IMR-90 (cell line): ENCODE data around the gene SECISBP2. TPM values are rescaled to one million over a fixed set of nuclear protein-coding genes. Genes with fewer than 3 reads are reported as not detected.

Experiments used
- ATAC-seq: fragments of 200-7000 bp; cut with Tn5 transposase; 2 replicates; pipeline ENCODE4 v1.9.1; 2020; ENCODE audit warnings: low read depth, mild to moderate bottlenecking, moderate library complexity
- BruUV-seq: library from RNA; stranded (reverse); fragments of 400-500 nt; replicated peaks from 2 replicates; lab custom pipeline; 2021; lab: Mats Ljungman, UMichigan
- CTCF ChIA-PET: fragments of 300-600 bp; formaldehyde crosslinking; extraction: SDS; loops from one replicate; lab custom pipeline; 2021; ENCODE audit warnings: antibody characterized with exemption; lab: Yijun Ruan, JAX
- POLR2A ChIA-PET: fragments of 300-600 bp; sonication (Branson Sonifier 250); formaldehyde crosslinking; loops from one replicate; lab custom pipeline; 2022; ENCODE audit warnings: antibody characterized with exemption; ENCODE audit not compliant: unreplicated experiment; lab: Charles Lee
- DNase-seq: peaks from one replicate; pipeline ENCODE4 v3.0.0; 2013
- H2AFZ ChIP-seq: replicated peaks from 2 replicates; pipeline ENCODE3; 2013; ENCODE audit warnings: low read length, mild to moderate bottlenecking; ENCODE audit not compliant: poor library complexity
- H2AK5ac ChIP-seq: 2 replicates; pipeline ENCODE4 v1.6.1; 2013; ENCODE audit warnings: low read depth, low read length, inconsistent platforms
- H2AK9ac ChIP-seq: replicated peaks from 2 replicates; pipeline ENCODE3; 2013; ENCODE audit warnings: mild to moderate bottlenecking, low read depth, low read length, moderate library complexity; ENCODE audit not compliant: poor library complexity
- H2BK120ac ChIP-seq: 2 replicates; pipeline ENCODE4 v1.6.1; 2013; ENCODE audit warnings: low read depth, low read length, inconsistent platforms
- H2BK15ac ChIP-seq: 3 replicates; pipeline ENCODE4 v1.6.1; 2013; ENCODE audit warnings: low read depth, low read length, inconsistent platforms
- H2BK20ac ChIP-seq: 2 replicates; pipeline ENCODE4 v1.6.1; 2013; ENCODE audit warnings: low read depth, mild to moderate bottlenecking, inconsistent platforms, low read length, moderate library complexity
- H2BK5ac ChIP-seq: 2 replicates; pipeline ENCODE4 v1.6.1; 2013; ENCODE audit warnings: mild to moderate bottlenecking, low read depth, low read length, inconsistent platforms; ENCODE audit not compliant: poor library complexity, severe bottlenecking
- H3K14ac ChIP-seq: replicated peaks from 2 replicates; pipeline ENCODE4 v1.6.1; 2013; ENCODE audit warnings: low read depth, low read length, inconsistent platforms
- H3K18ac ChIP-seq: 2 replicates; pipeline ENCODE4 v1.6.1; 2013; ENCODE audit warnings: low read depth, low read length, control low read depth
- H3K23ac ChIP-seq: 2 replicates; pipeline ENCODE4 v1.6.1; 2013; ENCODE audit warnings: low read depth, low read length, inconsistent platforms
- H3K27ac ChIP-seq: 2 replicates; pipeline ENCODE4 v1.5.1; 2013; ENCODE audit warnings: mild to moderate bottlenecking, control low read depth, low read length; ENCODE audit not compliant: insufficient read depth
- H3K27me3 ChIP-seq: 2 replicates; pipeline ENCODE4 v1.6.1; 2013; ENCODE audit warnings: low read length; ENCODE audit not compliant: control insufficient read depth, insufficient read depth
- H3K36me3 ChIP-seq: 2 replicates; pipeline ENCODE4 v1.6.1; 2013; ENCODE audit warnings: low read length, mixed read lengths; ENCODE audit not compliant: control insufficient read depth, insufficient read depth
- H3K4ac ChIP-seq: 2 replicates; pipeline ENCODE4 v1.6.1; 2013; ENCODE audit warnings: low read depth, low read length, inconsistent platforms
- H3K4me1 ChIP-seq: 2 replicates; pipeline ENCODE4 v1.6.1; 2013; ENCODE audit warnings: low read length, mixed read lengths; ENCODE audit not compliant: control insufficient read depth, insufficient read depth
- H3K4me2 ChIP-seq: 2 replicates; pipeline ENCODE4 v1.6.1; 2013; ENCODE audit warnings: low read depth, mild to moderate bottlenecking, control low read depth, low read length, moderate library complexity
- H3K4me3 ChIP-seq: 2 replicates; pipeline ENCODE4 v1.5.1; 2013; ENCODE audit warnings: low read depth, mild to moderate bottlenecking, control low read depth, low read length, moderate library complexity; ENCODE audit not compliant: insufficient read depth
- H3K56ac ChIP-seq: 2 replicates; pipeline ENCODE4 v1.6.1; 2013; ENCODE audit warnings: low read length, inconsistent platforms; ENCODE audit not compliant: insufficient read depth; ENCODE audit errors: extremely low read depth
- H3K79me1 ChIP-seq, 2 experiments: 2 replicates each; pipeline ENCODE4 v1.6.1; 2013; ENCODE audit warnings: low read length in 2 of 2, inconsistent platforms in 1 of 2, low read depth in 1 of 2
- H3K9ac ChIP-seq: 2 replicates; pipeline ENCODE4 v1.6.1; 2013; ENCODE audit warnings: low read depth, low read length, control low read depth
- H3K9me1 ChIP-seq: 2 replicates; pipeline ENCODE4 v1.6.1; 2013; ENCODE audit warnings: low read length, inconsistent platforms; ENCODE audit not compliant: insufficient read depth
- H3K9me3 ChIP-seq: 2 replicates; pipeline ENCODE4 v1.6.1; 2013; ENCODE audit warnings: low read length; ENCODE audit not compliant: control insufficient read depth, insufficient read depth
- H4K20me1 ChIP-seq: 2 replicates; pipeline ENCODE4 v1.6.1; 2013; ENCODE audit warnings: low read length, inconsistent platforms; ENCODE audit not compliant: insufficient read depth
- H4K5ac ChIP-seq: 2 replicates; pipeline ENCODE4 v1.6.1; 2013; ENCODE audit warnings: mild to moderate bottlenecking, low read depth, low read length, control low read depth
- H4K8ac ChIP-seq, 2 experiments: 2 replicates each; pipeline ENCODE4 v1.6.1; 2013; ENCODE audit warnings: low read depth in 2 of 2, low read length in 2 of 2, control low read depth in 1 of 2, inconsistent platforms in 1 of 2
- H4K91ac ChIP-seq: 2 replicates; pipeline ENCODE4 v1.6.1; 2013; ENCODE audit warnings: low read depth, low read length, inconsistent platforms; ENCODE audit not compliant: insufficient read depth
- BHLHE40 ChIP-seq: fragments of 150-350 bp; IDR thresholded peaks from 2 replicates; pipeline ENCODE4 v1.6.1; 2016; ENCODE audit warnings: mild to moderate bottlenecking, low read depth, low read length
- CEBPB ChIP-seq: IDR thresholded peaks from 2 replicates; pipeline ENCODE4 v1.6.1; 2012; ENCODE audit warnings: low read depth, low read length, improper control_type of control experiment
- CHD1 ChIP-seq: IDR thresholded peaks from 2 replicates; pipeline ENCODE4 v1.6.1; 2012; ENCODE audit warnings: low read depth, low read length, improper control_type of control experiment
- FOS ChIP-seq: fragments of 150-350 bp; IDR thresholded peaks from 2 replicates; pipeline ENCODE4 v1.6.1; 2016; ENCODE audit warnings: low read depth, low read length
- MAFK ChIP-seq: IDR thresholded peaks from 2 replicates; pipeline ENCODE4 v1.6.1; 2012; ENCODE audit warnings: low read depth, low read length, improper control_type of control experiment
- MAZ ChIP-seq: IDR thresholded peaks from 2 replicates; pipeline ENCODE4 v1.6.1; 2012; ENCODE audit warnings: low read depth, mild to moderate bottlenecking, low read length, improper control_type of control experiment, moderate library complexity, borderline replicate concordance
- MXI1 ChIP-seq: IDR thresholded peaks from 2 replicates; pipeline ENCODE4 v1.6.1; 2012; ENCODE audit warnings: low read depth, mild to moderate bottlenecking, low read length, moderate library complexity, borderline replicate concordance
- NFE2L2 ChIP-seq: fragments of 150-350 bp; IDR thresholded peaks from 2 replicates; pipeline ENCODE4 v1.6.1; 2016; ENCODE audit warnings: low read depth, mild to moderate bottlenecking, low read length
- POLR2A ChIP-seq: IDR thresholded peaks from 2 replicates; pipeline ENCODE4 v1.6.1; 2012; ENCODE audit warnings: mild to moderate bottlenecking, low read depth, low read length
- RAD21 ChIP-seq: IDR thresholded peaks from 2 replicates; pipeline ENCODE4 v1.6.1; 2012; ENCODE audit warnings: low read length, improper control_type of control experiment
- RCOR1 ChIP-seq: IDR thresholded peaks from 2 replicates; pipeline ENCODE4 v1.6.1; 2012; ENCODE audit warnings: mild to moderate bottlenecking, low read length, improper control_type of control experiment; ENCODE audit not compliant: insufficient replicate concordance
- RFX5 ChIP-seq: IDR thresholded peaks from 2 replicates; pipeline ENCODE4 v1.8.0; 2012; ENCODE audit warnings: low read depth, mild to moderate bottlenecking, low read length, moderate library complexity
- SMC3 ChIP-seq: fragments of 150-350 bp; IDR thresholded peaks from 2 replicates; pipeline ENCODE4 v1.6.1; 2016; ENCODE audit warnings: low read depth, mild to moderate bottlenecking, antibody characterized with exemption, low read length, moderate library complexity
- WGBS, 2 experiments: methylation state at CpG; one replicate each; pipeline versions ENCODE4 v1.1.5 to v1.1.7; 2013; ENCODE audit warnings: missing lambda C conversion rate in 2 of 2; ENCODE audit not compliant: insufficient read length in 1 of 2; ENCODE audit errors: extremely low coverage in 2 of 2; 5-methylcytosine and 5-hydroxymethylcytosine counted together
- dilution Hi-C: fragments of 300-500 bp; cut with HindIII; formaldehyde crosslinking; loops from one replicate; pipeline ENCODE4 v1.14.3; 2018; ENCODE audit warnings: low sequenced_read_pairs; ENCODE audit not compliant: unreplicated experiment
- in situ Hi-C: fragments of 300-500 bp; cut with MboI; formaldehyde crosslinking; loops from 3 replicates; pipeline ENCODE4 v1.14.3; 2019; ENCODE audit warnings: low sequenced_read_pairs, inconsistent platforms, mixed read lengths
- intact Hi-C: fragments of 100-400 bp; cut with micrococcal nuclease; formaldehyde crosslinking; loops from 2 replicates; pipeline ENCODE4 v1.10.0; 2022
- polyA plus RNA-seq, 3 experiments: library from polyadenylated mRNA; depleted of rRNA; stranded (reverse); fragments of >200 nt; gene quantifications; 2 replicates each; pipeline ENCODE4 v1.2.3, GENCODE V29; 2012; ENCODE audit warnings: low replicate concordance in 1 of 3
- total RNA-seq: library from RNA; depleted of rRNA; stranded (reverse); fragments of >200 nt; gene quantifications from 2 replicates; pipeline ENCODE4 v1.2.3, GENCODE V29; 2012
- TF ChIP-seq, protein P1 (sequence below): fragments of 150-350 bp; IDR thresholded peaks from 2 replicates; pipeline ENCODE4 v1.6.1; 2016; ENCODE audit warnings: low read depth, mild to moderate bottlenecking, low read length, moderate library complexity, borderline replicate concordance
- TF ChIP-seq, protein P2 (sequence below): conservative IDR thresholded peaks from 2 replicates; pipeline ENCODE4 v1.5.1; 2012; ENCODE audit warnings: mild to moderate bottlenecking, low read depth, low read length, improper control_type of control experiment
- TF ChIP-seq, protein P3 (sequence below): fragments of 150-350 bp; IDR thresholded peaks from 2 replicates; pipeline ENCODE4 v1.6.1; 2017; ENCODE audit warnings: mild to moderate bottlenecking, antibody characterized with exemption, low read length, low read depth

The SECISBP2 gene
- total and polyA plus RNA-seq, 2 of the 4 experiments (the other 2 are of a cell fraction): 16.4 to 18.8 TPM

DNA sequence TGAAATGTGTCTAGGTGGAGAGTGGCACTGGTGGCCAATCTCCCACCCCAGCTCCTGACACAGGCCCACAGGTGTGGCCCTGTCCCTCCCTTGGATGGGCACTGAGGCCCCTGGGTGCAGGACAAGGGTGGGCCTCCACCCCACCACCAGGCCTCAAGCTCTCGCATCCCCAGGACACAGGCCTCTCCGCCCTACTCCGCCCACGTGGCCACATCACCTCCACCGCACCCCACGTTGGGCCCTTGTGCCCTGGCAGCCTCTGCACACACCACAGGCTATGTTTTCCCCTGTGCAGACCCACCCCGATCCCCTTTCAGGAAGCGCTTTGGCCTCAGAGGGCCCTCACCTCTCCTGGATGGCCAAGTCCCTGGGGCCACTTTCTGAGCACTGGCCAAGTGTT is 54.7 kb downstream of the SECISBP2 start:
- H2AK9ac ChIP-seq: peak overlapping the region; percentile 14
- no peak overlapping the region for H2BK20ac ChIP-seq
- H3K23ac ChIP-seq: no peak overlapping the region
- no peaks in the 10 kb centered on the region for H4K20me1 ChIP-seq
- no peak overlapping the region for H4K8ac ChIP-seq
- no peak overlapping the region for H3K4ac ChIP-seq
- no peak overlapping the region for H3K56ac ChIP-seq
- H4K91ac ChIP-seq: no peak overlapping the region
- H2BK15ac ChIP-seq: no peak overlapping the region
- H3K4me2 ChIP-seq: no peak overlapping the region
- 100% methylated on average over 4 of the region's 8 CpGs; no CpG with 5 or more reads in 1 of the 2 experiments for WGBS, 2 experiments
- TF ChIP-seq CEBPB (no peak), MAZ (no peak), POLR2A (no peak), RFX5 (no peak), MXI1 (no peak), FOS (no peak), BHLHE40 (no peak), RCOR1 (no peak), MAFK (no peak), NFE2L2 (no peak), SMC3 (no peak), CHD1 (no peak), RAD21 (no peak)
- TF ChIP-seq, protein P1, sequence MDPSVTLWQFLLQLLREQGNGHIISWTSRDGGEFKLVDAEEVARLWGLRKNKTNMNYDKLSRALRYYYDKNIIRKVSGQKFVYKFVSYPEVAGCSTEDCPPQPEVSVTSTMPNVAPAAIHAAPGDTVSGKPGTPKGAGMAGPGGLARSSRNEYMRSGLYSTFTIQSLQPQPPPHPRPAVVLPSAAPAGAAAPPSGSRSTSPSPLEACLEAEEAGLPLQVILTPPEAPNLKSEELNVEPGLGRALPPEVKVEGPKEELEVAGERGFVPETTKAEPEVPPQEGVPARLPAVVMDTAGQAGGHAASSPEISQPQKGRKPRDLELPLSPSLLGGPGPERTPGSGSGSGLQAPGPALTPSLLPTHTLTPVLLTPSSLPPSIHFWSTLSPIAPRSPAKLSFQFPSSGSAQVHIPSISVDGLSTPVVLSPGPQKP: no peak
- TF ChIP-seq, protein P2, sequence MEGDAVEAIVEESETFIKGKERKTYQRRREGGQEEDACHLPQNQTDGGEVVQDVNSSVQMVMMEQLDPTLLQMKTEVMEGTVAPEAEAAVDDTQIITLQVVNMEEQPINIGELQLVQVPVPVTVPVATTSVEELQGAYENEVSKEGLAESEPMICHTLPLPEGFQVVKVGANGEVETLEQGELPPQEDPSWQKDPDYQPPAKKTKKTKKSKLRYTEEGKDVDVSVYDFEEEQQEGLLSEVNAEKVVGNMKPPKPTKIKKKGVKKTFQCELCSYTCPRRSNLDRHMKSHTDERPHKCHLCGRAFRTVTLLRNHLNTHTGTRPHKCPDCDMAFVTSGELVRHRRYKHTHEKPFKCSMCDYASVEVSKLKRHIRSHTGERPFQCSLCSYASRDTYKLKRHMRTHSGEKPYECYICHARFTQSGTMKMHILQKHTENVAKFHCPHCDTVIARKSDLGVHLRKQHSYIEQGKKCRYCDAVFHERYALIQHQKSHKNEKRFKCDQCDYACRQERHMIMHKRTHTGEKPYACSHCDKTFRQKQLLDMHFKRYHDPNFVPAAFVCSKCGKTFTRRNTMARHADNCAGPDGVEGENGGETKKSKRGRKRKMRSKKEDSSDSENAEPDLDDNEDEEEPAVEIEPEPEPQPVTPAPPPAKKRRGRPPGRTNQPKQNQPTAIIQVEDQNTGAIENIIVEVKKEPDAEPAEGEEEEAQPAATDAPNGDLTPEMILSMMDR: no peak
- TF ChIP-seq, protein P3, sequence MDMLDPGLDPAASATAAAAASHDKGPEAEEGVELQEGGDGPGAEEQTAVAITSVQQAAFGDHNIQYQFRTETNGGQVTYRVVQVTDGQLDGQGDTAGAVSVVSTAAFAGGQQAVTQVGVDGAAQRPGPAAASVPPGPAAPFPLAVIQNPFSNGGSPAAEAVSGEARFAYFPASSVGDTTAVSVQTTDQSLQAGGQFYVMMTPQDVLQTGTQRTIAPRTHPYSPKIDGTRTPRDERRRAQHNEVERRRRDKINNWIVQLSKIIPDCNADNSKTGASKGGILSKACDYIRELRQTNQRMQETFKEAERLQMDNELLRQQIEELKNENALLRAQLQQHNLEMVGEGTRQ: no peak
- ATAC-seq: no peak
- DNase-seq: no peak
- ChIA-PET CTCF (no interaction called here), POLR2A (no interaction called here)
- H3K36me3 ChIP-seq: 0 out of 2 replicates have a peak, but pooled peaks cover 2% of the 10 kb centered on the region
- no peak overlapping the region for H2AFZ ChIP-seq
- no peaks in the 10 kb centered on the region for H3K79me1 ChIP-seq
- no peaks in the 10 kb centered on the region for H3K9me3 ChIP-seq
- no peak overlapping the region for H2BK120ac ChIP-seq
- in situ Hi-C loops: no loop called here
- peaks cover 16% of the 10 kb centered on the region for H3K9me1 ChIP-seq
- H3K18ac ChIP-seq: no peak overlapping the region
- dilution Hi-C loops: no loop called here
- H3K4me3 ChIP-seq: no peak overlapping the region
- no peak overlapping the region for H3K9ac ChIP-seq
- no peak overlapping the region for H2AK5ac ChIP-seq
- H2BK5ac ChIP-seq: no peak overlapping the region
- no peaks in the 10 kb centered on the region for H3K27me3 ChIP-seq
- H4K5ac ChIP-seq: no peak overlapping the region
- intact Hi-C loops: no loop called here
- H3K4me1 ChIP-seq: peaks cover 13% of the 10 kb centered on the region
- no TSS peak for BruUV-seq
- no peak overlapping the region for H3K27ac ChIP-seq
- H3K14ac ChIP-seq: no peak overlapping the region
